GM19239 (cell line): Measurements from ENCODE around the gene MAN1A2.
"Not testable (repeated sequence)": the region's sequence is repeated elsewhere in the genome, so short reads cannot be mapped to it uniquely, and the experiment has no call there.

Experiments
- DNase-seq: peaks from one replicate; pipeline ENCODE4 v3.0.0; 2011; ENCODE audit warnings: low spot score; ENCODE audit not compliant: insufficient read length
- FAIRE-seq: peaks from 2 replicates; lab custom pipeline; 2011; peaks lifted over from hg19 to GRCh38; lab: Jason Lieb, UNC

Gene MAN1A2

DNA sequence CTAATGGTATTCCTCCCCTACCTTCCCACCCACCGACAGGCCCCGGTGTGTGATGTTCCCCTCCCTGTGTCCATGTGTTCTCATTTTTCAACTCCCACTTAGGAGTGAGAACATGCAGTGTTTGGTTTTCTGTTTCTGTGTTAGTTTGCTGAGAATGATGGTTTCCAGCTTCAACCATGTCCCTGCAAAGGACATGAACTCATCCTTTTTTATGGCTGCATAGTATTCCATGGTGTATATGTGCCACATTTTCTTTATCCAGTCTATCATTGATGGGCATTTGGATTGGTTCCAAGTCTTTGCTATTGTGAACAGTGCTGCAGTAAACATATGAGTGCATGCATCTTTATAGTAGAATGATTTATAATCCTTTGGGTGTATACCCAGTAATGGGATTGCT lies 108.2 kb downstream of the MAN1A2 start:
- not testable (repeated sequence) for FAIRE-seq

DNA sequence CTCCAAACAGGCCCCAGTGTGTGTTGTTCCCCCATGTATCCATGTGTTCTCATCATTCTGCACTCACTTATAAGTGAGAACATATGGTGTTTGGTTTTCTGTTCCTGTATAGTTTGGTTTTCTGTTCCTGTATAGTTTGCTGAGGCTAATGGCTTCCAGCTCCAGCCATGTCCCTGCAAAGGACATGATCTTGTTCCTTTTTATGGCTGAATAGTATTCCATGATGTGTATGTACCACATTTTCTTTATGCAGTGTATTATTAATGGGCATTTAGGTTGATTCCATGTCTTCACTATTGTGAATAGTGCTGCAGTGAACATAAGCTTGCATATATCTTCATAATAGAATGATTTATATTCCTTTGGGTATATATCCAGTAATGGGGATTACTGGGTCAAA lies 111.8 kb downstream of the MAN1A2 start:
- FAIRE-seq (no peak), DNase-seq (no peak)

More for the DNA sequence above, 108.2 kb downstream of the MAN1A2 start:
- DNase-seq: not testable (repeated sequence)

DNA sequence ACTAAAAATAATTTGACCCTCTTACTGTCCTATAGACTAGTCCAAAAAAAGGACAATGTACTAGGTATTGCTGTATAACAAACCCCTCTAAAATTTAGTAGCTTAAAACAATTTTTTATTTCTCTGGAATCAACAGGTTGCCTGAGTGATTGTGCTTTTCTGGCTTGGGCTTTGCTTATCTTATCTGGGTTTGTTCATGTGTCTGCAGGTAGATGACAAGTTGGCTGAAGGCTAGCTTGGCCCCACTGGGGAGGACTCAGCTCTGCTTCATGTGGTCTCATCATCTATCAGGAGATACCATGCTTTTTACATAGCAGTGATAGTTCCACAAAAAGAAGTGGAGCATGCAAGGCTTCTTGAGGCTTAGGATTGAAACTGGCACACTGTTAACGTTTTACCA lies 114.2 kb downstream of the MAN1A2 start:
- DNase-seq (no peak), FAIRE-seq (no peak)

DNA sequence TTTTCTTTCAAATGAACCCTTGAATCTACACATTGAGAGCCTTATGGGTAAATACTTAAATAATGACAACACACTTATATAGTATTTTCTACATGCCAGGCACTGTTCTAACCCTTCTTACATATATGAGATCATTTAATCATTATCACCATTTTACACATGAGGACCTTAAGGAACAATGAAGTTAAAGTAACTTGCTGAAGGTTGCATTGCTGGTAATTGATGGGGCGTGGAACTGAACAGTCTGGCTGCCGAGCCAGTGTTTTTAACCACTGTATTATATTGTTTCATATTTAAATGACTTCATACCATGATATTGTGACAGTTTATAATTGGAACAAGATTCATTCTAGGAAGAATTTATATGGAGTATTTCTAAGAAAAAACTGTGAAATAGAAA lies 126.7 kb downstream of the MAN1A2 start:
- FAIRE-seq: no peak
- no peak for DNase-seq

DNA sequence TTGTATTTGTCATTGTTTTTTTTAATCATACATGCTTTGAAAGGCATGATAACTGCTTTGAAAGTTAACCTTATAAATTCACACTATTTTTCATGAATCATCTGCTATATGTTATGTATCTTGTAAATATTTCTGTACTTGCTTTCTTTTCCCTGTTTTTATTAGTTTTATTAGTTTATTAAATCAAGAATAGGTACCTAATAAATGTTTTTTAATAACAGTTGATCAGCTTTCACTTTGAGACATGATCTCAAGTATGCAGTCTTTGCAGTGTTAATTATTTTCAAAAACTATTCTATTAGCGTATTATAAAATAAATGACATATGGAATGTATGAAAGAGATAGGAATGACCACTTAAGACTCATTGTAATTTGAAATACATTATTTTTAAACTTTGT lies 127.8 kb downstream of the MAN1A2 start:
- DNase-seq (no peak), FAIRE-seq (no peak)

DNA sequence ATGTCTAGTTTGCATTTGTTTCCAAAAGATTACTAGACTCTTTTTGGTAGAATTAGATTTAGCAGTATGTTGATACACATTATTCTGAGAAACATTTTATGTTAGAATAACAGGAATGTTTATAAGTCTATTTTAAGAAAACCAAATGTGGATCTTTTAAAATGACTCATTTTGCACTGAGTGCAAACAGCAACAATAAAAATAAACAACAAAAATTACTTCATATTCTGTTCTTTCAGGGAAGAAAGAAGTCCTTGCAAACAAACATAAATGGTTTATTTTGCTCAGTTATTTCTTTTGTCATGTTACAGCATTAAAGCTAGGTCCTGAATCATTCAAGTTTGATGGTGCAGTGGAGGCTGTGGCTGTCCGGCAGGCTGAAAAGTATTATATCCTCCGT lies 131.8 kb downstream of the MAN1A2 start:
- no peak for DNase-seq
- no peak for FAIRE-seq

DNA sequence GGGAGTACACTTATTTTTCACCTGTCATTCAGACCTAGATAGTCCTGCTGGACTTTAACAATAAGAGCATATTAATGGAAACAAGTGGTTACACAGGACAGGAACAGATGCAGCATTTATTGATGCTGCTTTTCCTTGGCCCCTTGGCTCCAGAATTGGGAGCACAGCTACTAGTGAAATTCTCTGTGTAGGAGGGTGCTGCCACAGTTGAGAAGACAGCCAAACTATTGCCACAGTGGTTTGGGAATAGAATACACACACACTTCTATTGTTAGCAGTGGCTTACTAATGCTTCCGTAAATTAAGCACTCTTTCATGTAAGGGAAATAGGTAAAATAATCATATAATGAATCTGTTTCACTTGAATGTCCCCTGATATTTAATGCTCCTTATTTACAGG lies 133.3 kb downstream of the MAN1A2 start:
- FAIRE-seq (no peak), DNase-seq (no peak)

DNA sequence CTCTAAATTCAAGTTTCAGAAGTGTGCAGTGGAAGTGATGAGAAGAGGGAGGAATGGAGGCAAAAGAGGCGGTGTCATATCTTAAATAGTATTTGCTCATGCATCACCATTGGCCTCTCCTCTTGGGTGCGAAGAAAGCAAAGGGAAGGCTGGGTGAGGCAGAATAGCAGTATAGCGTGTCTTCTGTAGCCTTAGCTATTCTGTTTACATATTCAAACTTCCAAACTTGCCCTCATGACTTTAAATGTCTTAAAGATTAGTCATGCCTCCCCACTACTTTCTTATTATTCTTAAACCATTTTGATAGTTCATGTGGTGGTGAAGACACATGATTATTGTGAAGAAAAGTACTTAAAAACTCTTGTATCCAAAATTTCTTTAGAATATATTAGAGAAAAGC lies 134.0 kb downstream of the MAN1A2 start:
- no peak for FAIRE-seq
- DNase-seq: no peak

DNA sequence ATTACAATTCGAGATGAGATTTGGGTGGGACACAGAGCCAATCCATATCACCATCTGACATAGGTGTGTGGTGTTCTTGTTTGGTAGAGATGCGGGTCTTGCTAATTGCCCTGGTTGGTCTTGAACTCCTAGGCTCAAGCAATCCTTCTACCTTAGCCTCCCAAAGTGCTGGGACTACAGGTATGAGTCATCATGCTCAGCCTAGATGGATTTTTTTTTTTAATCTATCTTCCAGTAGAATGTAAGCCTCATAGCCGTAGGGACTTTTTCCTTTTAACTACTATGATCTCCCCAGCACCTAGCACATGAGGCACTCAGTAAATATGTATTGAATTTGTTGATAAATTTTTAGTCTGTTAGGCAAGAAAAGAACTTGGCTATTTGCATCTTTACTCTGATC lies 144.0 kb downstream of the MAN1A2 start:
- FAIRE-seq (no peak), DNase-seq (no peak)

DNA sequence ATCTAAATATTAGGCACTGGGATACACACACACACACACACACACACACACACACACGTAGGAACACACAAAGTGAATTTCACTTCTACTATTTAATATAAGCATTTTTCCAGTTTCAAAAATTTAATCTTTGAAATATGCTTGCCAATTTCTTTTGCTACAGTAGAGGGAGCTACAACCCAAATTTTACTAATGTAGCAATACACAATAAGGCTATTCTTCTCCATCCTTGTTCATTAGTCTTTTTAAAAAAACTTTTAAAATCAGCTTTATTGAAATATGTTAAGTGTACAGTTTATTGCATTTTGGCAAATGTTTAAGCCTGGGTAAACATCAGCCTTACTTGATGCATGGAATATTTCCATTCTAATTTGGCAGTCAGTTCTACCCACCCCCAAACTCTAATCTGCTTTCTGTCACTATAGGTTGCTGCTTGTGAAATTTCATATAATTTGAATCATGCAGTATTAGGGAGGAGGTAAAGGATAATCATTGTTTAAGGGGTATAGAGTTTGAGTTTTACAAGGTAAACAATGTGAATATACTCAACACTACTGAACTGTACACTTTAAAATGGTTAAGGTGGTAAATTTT lies 145.6 kb downstream of the MAN1A2 start:
- DNase-seq: no peak
- FAIRE-seq: no peak

DNA sequence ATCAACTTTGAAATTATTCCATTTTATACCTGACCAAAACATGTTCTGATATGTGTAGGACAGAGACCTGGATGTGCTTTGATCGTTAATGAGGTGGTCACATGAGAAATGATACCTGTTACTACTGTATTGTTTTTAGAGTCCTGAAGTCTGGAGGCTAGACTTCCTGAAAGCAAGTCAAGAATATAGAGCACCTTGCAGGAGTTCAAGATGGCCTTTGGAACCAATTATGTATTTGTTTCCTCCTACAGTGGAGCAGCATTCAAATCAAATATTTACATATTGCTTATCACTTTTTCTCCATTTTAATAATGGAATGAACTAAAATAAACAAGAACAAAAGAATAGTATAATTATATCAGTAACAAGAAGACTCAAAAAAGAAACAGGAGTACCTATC lies 155.9 kb downstream of the MAN1A2 start:
- DNase-seq (no peak), FAIRE-seq (no peak)

DNA sequence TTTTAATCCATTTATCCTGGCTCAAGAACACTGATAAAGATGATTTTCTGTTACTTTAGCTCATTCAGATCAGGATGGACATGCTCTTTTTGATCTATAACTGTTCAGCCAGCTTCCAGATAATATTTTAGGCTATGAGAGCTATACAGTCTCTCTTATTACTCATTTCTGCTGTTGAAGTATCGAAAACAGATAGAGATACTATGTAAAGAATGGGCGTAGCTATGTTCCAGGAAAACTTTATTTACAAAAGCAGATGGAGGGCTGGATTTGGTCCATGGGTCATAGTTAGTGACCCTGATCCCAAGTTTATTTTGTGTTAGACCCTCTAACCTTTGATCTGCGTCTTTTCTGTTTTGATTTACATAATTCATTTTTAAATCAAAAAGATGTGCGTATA lies 159.8 kb downstream of the MAN1A2 start:
- FAIRE-seq: no peak
- DNase-seq: no peak

DNA sequence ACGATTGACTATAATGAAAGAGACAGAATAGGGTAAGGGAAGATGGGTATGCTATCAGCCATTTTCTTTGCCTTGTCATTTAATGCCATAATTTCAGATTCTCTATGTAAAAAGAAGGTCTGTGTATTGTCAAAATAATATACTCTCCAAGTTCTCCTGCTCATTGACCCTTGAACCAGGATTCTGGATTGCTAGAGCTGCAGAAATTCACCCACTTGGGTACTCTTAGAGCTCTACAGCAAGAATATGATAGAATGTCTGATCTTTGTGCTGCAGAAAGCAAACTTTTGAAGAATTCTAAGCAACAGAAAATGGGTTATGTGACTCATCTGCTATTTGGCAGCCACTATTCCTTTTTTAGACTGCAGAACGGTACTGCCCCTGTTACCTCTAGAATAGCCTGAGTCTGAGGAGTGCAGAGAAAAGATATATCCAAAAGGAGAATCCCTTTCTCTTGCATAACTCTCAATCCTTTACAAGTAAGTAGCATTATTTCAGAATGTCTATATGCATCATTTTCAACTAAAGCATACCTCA lies 160.4 kb downstream of the MAN1A2 start:
- FAIRE-seq (no peak), DNase-seq (no peak)

DNA sequence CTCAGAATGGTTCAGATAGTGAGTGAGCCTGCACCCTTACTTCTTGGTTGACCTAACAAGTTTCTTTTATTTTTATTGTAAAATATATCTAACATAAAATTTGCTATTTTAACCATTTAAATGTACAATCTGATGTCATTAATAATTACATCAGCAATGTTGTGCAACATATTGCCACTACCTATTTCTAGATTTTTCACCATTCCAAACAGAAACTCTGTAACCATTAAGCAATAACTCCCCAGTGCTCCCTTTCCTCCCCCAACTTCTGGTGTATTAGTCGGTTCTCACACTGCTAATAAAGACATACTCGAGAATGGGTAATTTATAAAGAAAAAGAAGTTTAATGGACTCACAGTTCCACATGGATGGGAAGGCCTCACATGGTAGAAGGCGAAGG lies 162.4 kb downstream of the MAN1A2 start:
- DNase-seq (no peak), FAIRE-seq (no peak)

DNA sequence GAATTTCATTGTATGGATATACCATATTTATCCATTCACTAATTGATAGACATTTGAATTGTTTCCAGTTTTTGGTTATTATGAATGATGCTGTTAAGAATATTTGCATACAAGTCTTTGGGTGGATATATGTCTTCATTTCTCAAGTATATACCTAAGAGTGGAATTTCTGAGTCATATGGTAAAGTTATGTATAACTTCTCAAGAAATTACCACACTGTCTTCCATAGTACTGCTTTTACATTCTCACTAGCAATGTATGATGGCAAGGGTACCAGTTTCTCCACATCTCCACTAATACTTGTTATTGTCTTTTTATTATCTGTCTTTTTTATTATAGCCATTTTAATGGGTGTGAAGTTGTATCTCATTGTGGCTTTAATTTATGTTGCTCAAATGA lies 164.0 kb downstream of the MAN1A2 start:
- DNase-seq (no peak), FAIRE-seq (no peak)

DNA sequence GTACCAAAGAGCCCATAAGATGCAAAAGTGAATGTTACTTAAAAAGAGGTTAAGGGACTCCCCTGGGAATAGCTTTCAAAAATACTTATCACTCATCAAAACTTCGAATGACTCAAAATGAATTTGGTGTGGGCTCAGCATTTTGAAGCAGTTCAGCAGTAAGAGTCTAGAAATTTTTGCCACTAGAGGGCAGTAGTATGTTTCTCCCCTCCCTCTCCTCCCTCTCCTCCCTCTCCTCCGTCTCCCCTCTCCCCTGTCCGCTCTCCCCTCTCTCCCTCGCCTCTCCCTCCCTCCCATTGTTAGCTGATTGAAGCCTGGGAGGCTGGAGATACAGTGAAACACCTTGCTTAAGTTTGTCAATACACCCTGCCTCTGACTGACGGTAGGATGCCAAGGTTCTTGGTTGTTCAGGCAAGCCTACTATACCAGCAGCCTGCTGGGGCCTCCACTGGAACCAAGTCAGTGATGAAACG lies 167.8 kb downstream of the MAN1A2 start:
- peak; percentile 17 for DNase-seq
- peak; percentile 82 for FAIRE-seq

DNA sequence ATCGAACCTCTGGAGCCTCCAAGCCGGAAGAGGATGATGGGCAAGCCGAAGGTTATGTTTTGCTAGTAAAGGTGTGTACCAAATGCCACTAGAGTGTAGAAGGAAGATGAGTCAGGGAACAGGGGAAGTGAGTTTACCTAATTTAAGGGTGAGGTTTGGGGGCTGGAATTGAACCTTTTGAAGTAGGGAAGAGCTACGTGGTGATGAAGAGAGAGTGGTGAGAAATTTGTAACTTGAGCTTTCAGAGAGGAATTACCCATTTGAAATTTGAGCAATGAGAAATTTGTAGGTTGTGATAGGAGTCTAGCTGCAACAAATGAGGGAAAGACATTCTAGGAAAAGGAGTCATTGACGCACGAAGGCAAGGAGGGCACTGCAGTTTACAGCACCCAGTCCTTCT lies 168.6 kb downstream of the MAN1A2 start:
- FAIRE-seq (no peak), DNase-seq (no peak)

DNA sequence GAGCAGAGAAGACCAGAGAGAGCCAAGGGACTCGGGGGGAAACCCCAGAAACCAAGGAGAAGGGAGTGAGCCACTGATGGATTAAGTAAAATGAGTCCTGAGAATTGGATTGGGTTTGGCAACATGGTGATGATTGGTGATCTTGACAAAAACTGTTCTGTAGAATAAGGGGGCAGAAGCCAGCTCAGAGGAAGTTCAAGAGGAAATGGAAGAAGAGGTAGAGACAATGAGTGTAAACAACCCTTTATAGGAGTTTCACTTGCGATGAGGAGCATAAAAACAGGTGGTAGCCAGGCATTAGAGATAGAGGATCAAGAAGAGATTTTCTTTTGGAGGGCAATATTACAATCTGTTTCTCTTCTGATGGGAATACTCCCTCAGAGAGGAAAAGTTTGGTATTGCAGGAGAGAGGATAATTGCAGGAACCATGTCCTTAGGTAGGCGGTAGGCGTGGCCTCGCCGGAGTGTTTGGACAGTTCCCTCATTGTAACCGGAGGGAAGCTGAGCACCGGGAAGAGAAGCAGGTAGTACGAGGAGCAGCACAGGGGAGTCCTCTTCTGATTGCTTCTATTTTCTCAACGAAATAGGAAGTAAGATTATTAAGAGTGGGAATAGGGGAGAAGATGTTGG lies 170.2 kb downstream of the MAN1A2 start:
- no peak for DNase-seq
- no peak for FAIRE-seq

DNA sequence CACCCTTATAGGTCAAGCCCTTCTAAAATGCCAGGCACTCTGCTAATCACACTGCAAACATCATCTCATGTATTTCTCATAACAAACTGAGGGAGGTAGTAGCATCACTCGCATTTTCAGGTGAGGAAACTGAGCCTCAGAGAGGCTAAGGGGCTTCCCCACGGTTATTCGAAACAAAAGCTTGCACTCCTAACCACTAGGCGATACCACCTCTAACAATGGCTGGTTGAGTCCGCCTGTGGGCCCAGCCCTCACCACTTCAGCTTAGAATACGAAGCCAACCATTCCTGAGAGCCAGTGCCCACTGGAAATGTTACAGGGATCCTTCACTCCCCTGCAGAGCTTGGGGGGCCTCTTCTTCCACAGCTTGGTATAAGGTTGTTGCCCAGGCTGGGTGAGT lies 173.3 kb downstream of the MAN1A2 start:
- FAIRE-seq (no peak), DNase-seq (no peak)

DNA sequence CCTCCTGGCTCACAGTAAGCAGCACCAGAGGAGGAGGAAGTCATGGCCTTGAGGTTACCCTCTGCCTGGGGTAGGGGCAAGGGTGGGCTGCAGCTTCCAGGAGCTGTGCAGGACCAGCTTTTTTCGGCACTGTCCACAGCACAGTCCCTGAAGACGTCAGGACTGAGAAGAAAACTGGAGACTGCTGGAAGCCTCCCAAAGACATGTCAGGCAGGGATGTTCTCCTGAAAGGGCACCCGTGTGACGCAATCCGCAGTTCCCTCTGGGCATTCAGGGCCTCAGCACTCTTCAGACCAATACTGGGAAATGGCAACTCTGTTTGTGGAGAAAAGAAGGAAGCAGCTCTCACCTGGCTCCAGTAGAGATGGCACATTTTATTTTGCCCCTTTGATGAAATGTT lies 173.8 kb downstream of the MAN1A2 start:
- DNase-seq (no peak), FAIRE-seq (no peak)

DNA sequence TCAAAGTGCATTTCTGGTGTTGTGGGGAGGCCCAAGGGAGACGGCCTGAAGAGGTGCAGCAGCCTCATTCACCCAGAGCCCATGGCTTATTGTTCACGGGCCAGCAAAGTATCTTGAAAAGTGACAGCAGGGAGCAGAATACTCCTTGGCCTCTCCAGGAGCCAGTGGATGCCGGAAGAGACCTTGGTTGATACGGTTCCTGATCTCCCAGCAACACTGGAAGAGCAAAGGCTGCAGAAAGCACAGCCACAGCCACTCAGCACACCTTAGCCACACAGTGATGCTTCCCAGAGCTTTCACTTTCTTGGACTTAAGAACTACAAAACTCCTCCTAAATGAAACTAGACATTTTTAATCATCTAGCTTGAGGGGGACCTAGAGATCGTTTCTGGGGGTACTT lies 174.3 kb downstream of the MAN1A2 start:
- FAIRE-seq (no peak), DNase-seq (no peak)

DNA sequence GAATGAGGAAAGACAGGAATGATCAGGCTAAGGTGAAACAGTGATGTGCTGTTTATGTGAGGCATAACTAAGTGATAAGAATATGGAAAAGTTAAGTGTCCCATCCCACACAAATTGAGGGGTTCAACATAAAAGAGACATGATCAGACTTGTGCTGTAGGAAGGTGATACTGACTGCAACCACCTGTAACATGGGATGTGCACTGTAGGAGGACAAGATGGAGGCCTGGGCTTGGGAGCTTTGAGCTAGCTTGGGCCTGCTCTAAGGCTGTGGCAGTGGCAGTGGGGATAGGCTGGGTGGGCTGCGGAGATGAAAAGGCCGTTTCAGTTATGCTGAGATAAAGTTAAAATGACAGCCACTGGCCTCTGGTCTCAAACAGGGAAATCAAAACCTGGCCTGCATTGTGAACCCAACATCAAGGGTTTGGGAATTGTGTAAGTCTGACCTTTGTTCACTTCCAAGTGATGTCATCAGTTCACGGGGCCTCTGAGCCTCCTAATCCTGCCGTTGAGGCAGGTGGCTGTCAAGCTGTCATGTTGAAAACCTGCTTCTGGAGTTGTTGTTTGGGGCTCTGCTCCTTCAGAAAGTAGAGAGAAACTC lies 177.4 kb downstream of the MAN1A2 start:
- DNase-seq (no peak), FAIRE-seq (no peak)
